Measurements from ENCODE around the gene GALNT9.

- TF ChIP-seq CTCF (IDR thresholded peaks at IDR 0.05): no peak
- TF ChIP-seq POLR2A (IDR thresholded peaks at IDR 0.05): no peak
Measured at GRCh38 chr12:132165584-132165983, 163.8 kb downstream of the GALNT9 start.
